ENCODE results near the gene DOCK4. TPM values are rescaled to one million over a fixed set of nuclear protein-coding genes. Genes with fewer than 3 reads are reported as not detected.
"Not testable (repeated sequence)": the region's sequence is repeated elsewhere in the genome, so short reads cannot be mapped to it uniquely, and the experiment has no call there.

DOCK4 gene
- polyA plus RNA-seq, 10 donors: 8.2 to 16.1 (median 11.7) TPM

DNA sequence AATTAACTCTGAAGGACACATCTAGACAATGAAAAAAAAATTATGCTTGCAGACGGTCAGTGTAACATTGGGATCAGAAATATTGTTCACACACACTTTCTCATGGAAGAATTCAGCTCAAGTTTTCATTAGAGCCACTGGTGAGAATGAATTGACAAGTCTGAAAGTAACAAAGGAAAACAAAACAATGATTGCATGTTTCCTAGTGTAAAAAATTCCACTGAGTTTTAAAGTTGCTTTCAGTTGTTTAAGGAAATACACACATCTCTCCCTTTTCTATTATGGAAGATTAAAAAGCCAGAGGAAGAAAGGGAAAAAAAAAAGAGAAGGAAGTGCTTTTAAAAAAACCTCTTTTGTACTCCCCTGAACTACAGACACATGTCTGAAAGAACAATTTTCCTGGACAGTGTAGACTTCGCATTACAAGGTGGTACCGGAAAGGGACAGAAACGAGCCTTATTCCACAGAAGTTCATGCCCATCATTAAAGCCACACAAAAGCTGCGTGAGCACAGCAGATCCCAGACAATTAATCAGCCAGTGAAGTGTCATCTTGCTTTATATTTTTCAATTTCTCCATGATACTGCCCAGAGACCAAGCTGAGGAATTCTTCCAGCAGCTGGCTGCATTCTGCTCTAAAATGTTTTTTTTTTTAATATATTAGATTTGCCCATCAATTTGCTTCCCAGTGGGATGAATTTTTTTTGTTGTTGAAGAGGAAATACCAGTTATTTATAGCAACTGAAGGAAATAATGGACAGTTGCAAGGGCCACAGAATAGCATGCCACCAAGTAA is 294.8 kb downstream of the DOCK4 start:
- no peak for DNase-seq

DNA sequence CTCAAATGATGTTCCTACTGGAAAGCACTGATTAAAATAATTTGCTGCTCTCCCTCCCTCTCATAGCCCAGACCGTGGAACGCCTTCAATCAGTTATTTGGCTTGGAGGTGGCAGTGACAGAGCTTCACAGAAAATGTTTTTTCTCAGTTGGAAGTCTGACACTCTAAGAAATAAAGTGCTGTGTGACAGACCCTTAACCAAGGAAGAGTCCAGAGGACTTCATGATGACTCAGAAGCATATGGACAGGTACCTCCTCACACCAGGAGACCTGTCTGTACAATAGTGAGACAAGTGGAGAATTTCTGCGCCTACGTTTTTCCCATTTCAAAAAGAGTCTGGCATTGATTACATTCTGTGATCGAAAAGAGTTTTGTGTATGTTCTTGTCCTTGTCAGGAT is 295.5 kb downstream of the DOCK4 start:
- no peak for DNase-seq

DNA sequence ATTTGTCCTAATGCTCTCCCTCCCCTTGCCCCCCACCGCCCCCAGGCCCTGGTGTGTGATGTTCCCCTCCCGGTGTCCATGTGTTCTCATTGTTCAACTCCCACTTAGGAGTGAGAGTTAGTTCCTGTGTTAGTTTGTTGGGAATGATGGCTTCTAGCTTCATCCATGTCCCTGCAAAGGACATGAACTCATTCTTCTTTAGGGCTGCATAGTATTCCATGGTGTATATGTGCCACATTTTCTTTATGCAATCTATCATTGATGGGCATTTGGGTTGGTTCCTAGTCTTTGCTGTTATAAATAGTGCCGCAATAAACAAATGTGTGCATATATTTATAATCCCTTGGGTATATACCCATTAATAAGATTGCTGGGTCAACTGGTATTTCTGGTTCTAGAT is 297.5 kb downstream of the DOCK4 start:
- DNase-seq: not testable (repeated sequence)

DNA sequence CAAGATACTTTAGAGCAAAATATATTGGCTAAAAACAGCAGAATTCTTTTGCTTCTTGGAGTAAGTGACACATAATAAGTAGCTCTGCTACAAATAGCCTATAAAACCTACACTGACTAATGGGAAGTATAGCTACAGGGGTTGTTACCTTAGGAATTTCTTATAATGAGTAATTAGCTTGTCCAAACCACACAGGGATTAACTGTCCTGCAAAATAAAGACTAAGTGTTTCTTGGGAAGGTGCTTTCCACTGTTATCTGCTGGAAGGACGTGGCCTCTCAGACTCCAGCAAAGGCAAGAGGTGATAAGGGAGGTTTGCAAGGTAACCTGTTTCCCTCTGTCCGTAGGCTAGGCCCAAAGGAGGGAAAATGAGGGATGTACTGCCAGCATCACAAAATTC is 302.4 kb downstream of the DOCK4 start:
- DNase-seq: no peak

DNA sequence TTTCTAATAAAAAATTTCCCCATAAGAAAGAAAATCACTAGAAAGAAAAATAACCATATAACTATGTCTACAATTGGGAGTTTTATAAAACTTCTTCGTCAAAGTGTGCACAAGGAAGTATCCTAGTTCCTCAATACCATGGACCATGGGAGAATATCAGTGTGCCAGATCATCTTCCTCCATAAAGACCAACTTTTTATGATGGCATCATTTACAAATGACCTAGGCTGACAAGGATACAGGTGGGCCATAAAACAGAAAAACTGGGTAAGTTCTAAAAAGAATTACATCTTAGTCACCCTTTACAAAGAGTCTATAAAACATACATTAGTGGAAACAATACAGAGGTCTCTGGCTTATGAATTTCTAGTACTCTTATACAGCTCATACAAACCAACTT is 303.2 kb downstream of the DOCK4 start:
- no peak for DNase-seq

DNA sequence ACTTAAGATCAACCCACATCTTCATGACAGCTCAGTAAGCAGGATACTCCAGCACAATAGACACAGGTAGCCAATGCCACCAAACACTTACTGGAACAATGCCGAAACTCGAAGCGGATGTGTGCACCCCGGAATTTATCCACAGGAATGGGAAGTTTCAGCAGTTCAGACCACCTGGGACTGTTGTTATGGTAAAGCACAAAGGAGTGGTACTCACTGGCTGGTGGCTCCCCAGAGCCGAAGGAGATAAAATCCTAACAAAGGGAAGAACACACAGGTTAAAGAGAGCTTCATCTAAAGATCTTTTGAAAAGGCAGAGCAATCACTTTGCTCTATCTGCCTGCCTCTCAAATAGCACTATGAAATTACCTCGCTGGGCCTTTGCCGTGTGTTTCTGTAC is 305.9 kb downstream of the DOCK4 start:
- DNase-seq: no peak

DNA sequence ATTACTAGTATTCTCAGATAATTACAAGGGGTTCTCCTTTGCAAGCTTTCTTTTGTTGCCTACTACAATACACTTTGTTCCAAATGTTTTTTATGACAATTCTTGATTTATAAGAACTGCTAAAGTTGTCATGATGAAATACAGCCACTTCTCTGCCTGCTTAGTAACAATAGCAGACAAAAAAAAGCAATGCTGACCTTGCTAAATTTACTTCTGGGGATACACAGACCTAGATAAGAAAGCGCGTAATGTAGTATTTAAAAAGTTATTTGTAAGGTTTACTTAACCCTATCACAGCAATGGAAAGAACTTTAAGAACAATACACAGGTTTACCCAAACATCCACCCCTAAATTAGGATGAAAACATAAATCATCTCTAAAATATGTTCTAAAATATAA is 311.1 kb downstream of the DOCK4 start:
- no peak for DNase-seq

DNA sequence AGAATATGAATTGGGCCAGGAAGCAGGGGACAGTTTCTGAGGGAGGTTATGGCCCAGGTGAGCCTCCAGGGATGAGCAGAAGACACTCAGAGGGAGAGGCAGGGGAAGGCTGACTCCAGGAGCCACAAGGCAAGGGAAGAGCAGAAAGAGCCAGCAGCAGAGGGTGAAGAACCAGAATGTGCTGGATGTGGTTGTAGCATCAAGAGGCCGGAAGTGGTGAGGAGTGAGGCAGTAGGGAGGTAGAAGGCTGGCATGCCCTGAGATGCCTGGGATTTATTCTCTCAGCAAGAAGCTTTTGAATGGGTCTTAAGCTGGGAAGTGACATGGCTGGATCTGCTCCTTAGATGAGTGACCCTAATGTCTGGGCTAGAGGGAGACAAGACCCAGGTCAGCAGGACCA is 311.7 kb downstream of the DOCK4 start:
- no peak for DNase-seq

DNA sequence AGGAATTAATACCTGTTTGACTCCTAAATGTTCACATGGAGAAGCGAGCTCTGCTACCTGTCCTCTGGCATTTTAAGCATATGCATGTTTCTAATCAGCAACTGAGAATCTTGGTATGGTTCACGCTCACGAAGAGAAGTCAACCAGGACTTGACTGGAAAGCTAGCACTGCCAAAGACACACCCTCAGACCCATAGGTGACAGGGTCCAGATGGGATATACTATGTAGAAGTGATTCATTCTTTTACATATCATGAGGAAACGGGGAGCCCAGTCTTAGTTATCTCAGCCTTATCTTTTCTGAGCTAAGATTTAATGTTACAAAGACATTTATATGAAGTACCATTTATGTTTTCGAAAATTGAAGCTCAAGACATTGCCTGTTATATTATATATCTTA is 313.0 kb downstream of the DOCK4 start:
- no peak for DNase-seq

DNA sequence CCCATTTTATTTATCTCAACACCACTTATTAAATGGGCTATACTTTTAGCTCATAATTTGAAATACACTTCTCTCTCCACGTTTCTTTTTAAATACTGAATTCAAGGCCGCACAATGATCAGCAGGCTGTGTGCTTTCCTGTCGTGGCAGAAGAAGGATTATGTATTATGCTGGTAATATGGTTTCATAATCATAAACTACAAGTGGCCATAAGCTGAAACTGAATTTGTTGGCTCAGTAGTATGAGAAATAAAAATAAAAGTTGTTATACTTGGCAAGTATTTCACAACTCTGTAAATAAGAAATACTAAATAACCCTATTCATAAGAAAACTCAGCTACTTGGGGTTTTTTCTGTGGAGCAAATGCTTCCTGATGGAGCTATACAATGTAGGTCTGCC is 313.6 kb downstream of the DOCK4 start:
- no peak for DNase-seq

DNA sequence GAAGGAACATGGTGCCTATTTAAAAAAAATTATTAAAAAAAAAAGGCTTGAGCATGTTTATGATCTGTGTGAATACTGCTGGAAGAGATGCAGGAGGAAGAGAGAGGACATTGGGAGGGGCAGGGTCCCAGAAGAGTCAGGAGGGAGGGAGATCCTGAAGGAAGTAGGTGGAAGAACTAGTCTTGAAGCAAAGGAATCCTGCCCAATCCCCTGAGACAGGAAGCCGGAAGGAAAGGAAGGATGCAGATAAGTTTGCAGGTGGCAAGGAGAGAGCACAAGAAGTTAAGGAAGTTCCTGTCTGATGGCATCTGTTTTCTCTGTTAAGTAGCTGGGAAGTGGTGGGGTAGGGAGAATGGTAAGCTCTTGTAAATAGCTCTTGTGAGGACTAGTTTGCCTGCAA is 318.5 kb downstream of the DOCK4 start:
- DNase-seq: no peak

DNA sequence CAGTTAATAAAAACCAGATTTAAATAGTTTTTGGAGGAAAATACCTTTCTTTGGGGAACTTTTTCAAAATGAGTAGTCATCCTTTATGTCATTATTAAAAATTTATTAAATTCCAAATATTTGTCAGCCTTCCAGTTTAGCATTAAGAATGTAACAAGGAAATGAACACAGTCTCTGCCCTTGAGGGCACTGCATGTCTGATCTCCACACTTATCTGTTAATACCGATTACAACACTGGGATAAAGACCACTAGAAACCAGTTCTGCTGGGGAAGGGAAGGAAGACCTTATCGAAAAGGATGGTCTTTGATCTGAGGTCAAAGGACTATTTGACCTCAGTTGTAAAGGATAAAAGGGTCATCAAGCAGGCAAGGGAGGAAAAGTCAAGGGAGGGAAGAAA is 320.0 kb downstream of the DOCK4 start:
- no peak for DNase-seq

DNA sequence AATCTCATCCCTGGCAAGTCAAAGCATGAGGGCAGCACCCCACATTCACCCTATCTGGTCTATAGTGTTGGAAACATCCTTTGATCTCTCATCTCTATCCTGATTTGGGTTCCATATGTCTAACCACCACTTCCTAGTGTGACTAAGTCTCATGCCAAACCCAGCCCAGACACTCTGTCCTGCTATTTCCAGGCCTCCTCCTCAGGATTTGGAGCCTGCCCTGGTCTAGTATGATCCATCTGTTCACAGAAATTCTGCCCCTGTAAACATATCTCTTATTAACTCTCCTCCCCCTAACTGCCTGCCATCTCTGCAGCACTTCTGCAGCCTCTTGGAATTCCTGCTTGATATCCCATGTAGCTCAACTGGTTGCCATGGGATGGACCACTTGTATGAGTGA is 323.0 kb downstream of the DOCK4 start:
- DNase-seq: no peak

DNA sequence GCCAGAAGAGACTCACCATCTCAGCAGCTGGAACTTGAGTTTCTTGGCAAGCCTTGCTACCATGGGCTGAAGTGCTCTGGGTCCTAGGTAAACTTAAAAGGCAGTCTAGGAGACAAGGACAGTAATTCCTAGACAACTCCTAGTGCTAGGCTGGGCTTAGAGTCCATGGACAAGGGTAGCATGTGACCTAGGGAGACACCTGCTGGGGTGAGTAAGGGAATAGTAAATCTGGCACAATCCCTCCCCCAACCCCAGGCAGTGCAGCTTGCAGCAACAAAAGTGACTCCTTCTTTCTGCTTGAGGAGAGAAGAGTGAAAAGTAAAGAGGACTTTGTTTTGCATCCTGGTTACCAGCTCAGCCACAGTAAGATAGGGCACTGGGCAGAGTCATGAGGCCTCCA is 327.4 kb downstream of the DOCK4 start:
- no peak for DNase-seq

DNA sequence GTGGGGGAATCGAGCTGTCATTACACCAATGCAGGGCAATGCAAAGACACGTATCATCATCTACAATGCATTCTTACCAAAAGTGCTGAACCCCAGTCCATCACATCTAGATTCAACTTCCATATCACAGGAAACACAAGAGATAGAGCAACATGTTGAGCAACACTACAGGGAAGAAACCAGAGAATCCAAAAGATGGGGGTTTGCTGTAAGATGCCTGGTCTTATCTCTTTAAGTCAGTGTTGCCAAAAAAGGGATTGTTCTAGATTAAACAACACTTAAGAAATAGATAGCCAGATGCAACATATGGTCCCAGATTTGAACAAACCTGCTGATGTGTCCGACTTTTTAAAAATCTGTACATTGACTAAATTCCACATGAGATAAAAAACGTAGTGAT is 328.3 kb downstream of the DOCK4 start:
- DNase-seq: no peak

DNA sequence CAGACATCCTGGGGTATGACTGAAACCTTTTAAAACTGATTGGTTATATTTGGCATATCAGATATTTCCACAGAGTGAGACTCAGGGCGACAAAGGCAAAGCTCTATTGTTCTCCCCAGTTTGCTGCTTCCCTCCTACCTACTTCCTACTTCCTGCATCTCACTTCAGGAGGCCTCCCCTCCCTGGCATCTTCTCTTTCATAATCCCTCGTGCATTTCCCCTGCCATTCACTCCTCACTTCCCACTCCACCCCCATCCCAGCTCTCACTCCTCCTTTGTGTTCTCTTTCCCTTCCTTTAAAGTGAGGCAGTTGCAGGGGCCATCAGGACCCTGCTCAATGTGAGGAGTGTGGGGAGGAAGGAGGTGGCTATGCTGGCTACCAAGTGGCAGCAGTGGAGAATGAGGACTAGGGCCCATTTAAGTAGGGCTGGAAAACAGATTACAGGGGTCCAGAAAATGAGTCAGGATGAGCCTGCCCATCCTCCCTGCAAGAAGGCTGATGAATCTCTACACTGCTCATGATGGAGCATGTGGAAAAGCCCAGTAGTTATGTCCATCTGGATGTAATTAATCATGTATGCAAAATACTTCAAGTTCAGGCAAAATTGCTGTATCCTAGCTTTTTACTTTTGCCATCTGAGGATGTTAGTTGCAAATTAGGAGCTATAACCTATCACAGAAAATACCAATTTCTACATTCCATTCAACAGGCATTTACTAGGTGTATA is 332.1 kb downstream of the DOCK4 start:
- DNase-seq: peak in 1 of 3 donors; percentile 15

DNA sequence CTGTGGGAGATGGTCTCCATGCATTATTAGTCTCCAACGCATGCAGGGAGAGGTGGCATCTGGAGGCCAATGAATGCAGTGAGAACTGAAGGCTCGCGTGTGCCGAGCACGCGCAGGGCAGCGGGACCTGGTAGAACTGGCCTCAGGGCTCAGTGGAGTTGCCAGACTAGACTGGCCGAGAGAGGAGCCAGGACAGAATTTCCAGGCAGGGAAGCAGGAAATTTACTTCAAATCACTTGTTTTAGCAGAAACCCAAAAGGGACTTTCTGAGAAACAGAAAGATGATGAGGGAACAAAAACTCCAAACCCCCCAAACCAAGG is 332.9 kb downstream of the DOCK4 start:
- DNase-seq: no peak

DNA sequence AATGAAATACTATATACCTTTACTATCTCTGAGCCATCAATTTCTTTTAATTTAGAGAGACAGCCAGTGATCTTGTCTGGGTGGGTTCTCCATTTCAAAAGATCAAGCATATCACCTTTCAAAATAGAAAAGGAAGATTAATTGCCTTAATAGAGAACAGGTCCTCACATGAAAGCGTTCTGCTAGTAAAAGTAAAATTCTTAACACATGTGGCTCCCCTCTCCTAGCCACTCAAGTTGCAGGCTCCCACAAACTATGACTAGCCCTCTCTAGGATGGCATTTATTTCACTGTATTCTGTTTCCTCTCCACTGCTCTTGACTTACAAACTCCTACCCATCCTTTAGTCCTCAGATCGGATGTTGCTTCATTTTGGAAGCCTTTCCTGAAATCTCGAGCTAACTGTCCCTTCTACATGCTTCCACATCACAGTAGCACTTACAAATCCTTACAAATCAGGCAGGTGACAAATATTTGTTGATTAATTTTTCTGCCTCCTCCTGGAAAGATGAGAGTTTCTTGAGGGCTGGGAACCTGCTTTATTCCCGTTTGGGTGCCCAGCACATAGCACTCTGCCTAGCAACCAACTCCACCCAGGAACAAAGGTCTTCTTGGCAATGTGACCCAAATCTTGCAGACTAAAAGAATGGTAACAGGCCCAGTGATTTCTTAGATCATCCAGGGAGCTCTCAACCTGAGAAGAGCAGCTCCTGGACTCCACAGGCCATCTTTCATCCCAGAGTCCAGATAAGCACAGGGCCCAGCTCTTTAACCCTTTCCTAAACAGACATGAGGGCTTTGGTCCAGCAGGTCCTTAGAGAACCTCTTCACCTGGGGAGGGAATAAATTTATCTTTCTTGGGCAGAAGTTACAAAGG is 333.5 kb downstream of the DOCK4 start:
- DNase-seq: no peak

DNA sequence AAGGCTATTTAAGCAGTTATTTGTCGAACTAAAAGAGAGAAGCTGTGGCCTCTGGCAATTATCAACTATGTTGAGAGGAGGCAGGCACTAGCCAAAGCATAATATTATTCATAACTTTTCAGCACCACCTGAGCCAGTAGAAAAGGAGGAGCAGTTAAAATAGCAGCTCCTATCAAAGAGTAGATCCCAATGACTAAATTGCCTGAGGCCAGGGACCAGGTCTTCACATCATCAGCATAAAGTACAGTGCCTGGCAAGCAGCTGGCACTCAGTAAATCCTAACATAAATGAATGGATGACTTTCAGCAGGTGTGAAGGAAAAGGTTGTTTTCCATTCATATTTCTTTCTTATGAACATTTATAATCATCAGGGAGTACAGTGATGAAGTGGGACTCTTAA is 334.9 kb downstream of the DOCK4 start:
- no peak for DNase-seq

DNA sequence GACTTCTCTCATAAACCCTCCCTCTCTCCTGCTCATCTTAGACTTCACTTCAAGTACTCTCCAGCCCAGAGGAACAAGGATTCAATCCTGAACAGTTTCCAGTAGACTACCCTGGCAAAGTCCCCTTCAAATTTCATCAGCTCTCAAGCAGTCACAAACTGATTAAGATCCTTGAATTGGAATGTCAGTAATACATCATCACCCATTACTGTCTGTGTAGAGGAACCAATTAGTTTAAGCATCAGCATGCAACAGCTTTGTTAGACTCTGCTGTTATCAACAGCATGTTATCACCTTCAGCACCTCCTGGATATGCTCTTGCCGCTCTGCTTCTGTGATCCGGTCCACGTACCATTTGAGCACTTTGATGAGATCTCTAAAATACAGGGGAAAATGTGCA is 336.9 kb downstream of the DOCK4 start:
- no peak for DNase-seq

DNA sequence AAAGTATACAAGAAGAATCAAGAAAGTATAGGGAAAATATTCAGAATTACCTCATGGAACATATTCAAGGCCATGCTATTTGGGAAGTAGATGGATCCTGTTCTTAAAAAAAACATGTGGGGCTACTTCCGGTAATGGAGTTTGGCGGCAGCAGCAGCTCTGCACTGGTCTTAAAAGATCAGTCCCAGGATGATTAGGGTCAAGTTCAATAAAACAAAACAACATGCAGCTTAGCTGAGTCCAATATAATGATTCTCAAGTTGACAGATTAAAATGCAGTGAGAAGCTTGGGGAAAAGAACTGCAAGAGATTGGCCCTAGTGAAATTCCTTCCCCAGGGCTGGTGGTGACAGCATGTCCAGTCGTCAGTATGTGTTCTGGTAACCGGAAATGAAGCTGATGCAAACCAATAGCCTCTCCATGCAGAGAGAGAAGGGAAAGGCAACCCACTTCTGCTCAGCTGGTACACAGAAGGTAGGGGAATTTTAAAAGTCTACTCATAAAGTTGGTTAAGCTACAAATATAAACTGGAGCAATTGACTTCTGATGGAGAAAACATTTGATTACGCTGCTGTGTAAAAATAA is 338.8 kb downstream of the DOCK4 start:
- peak in 1 of 3 donors; percentile 28 for DNase-seq

DNA sequence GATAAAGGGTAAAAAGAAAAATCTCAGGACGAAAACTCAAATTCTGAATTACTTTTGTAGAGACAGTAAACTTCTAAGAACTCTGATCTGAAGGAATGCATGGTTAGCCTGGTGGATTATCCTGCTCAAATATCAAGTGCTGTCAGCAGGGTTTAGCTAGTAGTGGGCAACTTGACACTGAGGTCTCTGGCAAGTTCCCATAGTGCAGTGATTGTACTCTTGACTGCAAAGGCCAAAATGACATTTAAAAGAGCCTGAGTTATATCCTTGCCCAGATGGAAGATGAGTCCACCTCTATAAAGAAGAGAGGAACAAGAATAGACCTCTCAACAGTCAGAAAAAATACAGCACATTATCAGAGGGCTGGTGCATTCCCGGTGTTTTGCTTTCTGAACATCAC is 339.4 kb downstream of the DOCK4 start:
- no peak for DNase-seq

All from muscle of back (tissue), 11 donors.